ENCODE measurements around the gene DIO3. TPM values are rescaled to one million over a fixed set of nuclear protein-coding genes. Genes with fewer than 3 reads are reported as not detected.

DIO3 gene
- total and polyA plus RNA-seq, 2 of the 4 experiments (the other 2 are of a cell fraction) = not detected

- H3K18ac ChIP-seq (ENCODE audit: low read depth, low read length) = no peak overlapping the region
- H3K23ac ChIP-seq (ENCODE audit: low read depth, low read length) = no peak overlapping the region
- H3K27ac ChIP-seq (ENCODE audit: insufficient read depth, low read length) = no peak overlapping the region
- H3K9ac ChIP-seq (ENCODE audit: low read depth, low read length) = no peak overlapping the region
- no peak overlapping the region for H2AK5ac ChIP-seq (ENCODE audit: low read depth, low read length)
- no peaks in the 10 kb centered on the region for H3K4me1 ChIP-seq (ENCODE audit: control insufficient read depth, insufficient read depth, low read length)
- no peak overlapping the region for H3K14ac ChIP-seq (replicated peaks; ENCODE audit: low read depth, low read length)
- in situ Hi-C loops (cut with MboI; ENCODE audit: low sequenced_read_pairs) (no loop called here), dilution Hi-C loops (cut with HindIII; ENCODE audit: low sequenced_read_pairs, unreplicated experiment) (no loop called here), intact Hi-C loops (cut with micrococcal nuclease) (no loop called here)
- H2BK5ac ChIP-seq (ENCODE audit: low read depth, low read length, poor library complexity, severe bottlenecking) = no peak overlapping the region
- no TSS peak for BruUV-seq (replicated peaks)
- no peaks in the 10 kb centered on the region for H4K20me1 ChIP-seq (ENCODE audit: insufficient read depth, low read length)
- no peak overlapping the region for H3K4ac ChIP-seq (ENCODE audit: low read depth, low read length)
- POLR2A ChIA-PET (ENCODE audit: unreplicated experiment) = interaction anchor here (0.6 kb wide), 1 partner anchor 286 kb away, joined by 3 read pairs; no protein-coding TSS in a partner anchor
- H2AK9ac ChIP-seq (replicated peaks; ENCODE audit: low read depth, low read length, poor library complexity) = no peak overlapping the region
- H3K4me2 ChIP-seq (ENCODE audit: low read depth, low read length) = no peak overlapping the region
- H2BK15ac ChIP-seq (ENCODE audit: low read depth, low read length) = no peak overlapping the region
- no peaks in the 10 kb centered on the region for H3K36me3 ChIP-seq (ENCODE audit: control insufficient read depth, insufficient read depth, low read length)
- no peak overlapping the region for H4K5ac ChIP-seq (ENCODE audit: low read depth, low read length)
- no peak overlapping the region for H4K91ac ChIP-seq (ENCODE audit: insufficient read depth, low read depth, low read length)
- H3K9me3 ChIP-seq (ENCODE audit: control insufficient read depth, insufficient read depth, low read length) = no peaks in the 10 kb centered on the region
- no peaks in the 10 kb centered on the region for H3K9me1 ChIP-seq (ENCODE audit: insufficient read depth, low read length)
- no peak overlapping the region for H3K4me3 ChIP-seq (ENCODE audit: insufficient read depth, low read depth, low read length)
- H3K27me3 ChIP-seq (ENCODE audit: control insufficient read depth, insufficient read depth, low read length) = peaks cover 35% of the 10 kb centered on the region
- H4K8ac ChIP-seq (ENCODE audit: low read depth in 2 of 2, low read length in 2 of 2) = no peak overlapping the region
- no peak overlapping the region for H2AFZ ChIP-seq (replicated peaks; ENCODE audit: low read length, poor library complexity)
- H3K79me1 ChIP-seq (ENCODE audit: low read depth in 1 of 2, low read length in 2 of 2) = no peaks in the 10 kb centered on the region
- no CpG with 5 or more reads among the region's 4 CpGs for WGBS, 2 experiments (ENCODE audit: extremely low coverage in 2 of 2, insufficient read length in 1 of 2)
- no peak overlapping the region for H2BK120ac ChIP-seq (ENCODE audit: low read depth, low read length)
- H2BK20ac ChIP-seq (ENCODE audit: low read depth, low read length) = no peak overlapping the region
- TF ChIP-seq FOS (IDR thresholded peaks at IDR 0.05; ENCODE audit: low read depth, low read length) = no peak
- TF ChIP-seq MAZ (IDR thresholded peaks at IDR 0.05; ENCODE audit: borderline replicate concordance, low read depth, low read length) = no peak
- TF ChIP-seq POLR2A (IDR thresholded peaks at IDR 0.05; ENCODE audit: low read depth, low read length) = no peak
- no peak for TF ChIP-seq RCOR1 (IDR thresholded peaks at IDR 0.05; ENCODE audit: insufficient replicate concordance, low read length)
- TF ChIP-seq, protein P1, sequence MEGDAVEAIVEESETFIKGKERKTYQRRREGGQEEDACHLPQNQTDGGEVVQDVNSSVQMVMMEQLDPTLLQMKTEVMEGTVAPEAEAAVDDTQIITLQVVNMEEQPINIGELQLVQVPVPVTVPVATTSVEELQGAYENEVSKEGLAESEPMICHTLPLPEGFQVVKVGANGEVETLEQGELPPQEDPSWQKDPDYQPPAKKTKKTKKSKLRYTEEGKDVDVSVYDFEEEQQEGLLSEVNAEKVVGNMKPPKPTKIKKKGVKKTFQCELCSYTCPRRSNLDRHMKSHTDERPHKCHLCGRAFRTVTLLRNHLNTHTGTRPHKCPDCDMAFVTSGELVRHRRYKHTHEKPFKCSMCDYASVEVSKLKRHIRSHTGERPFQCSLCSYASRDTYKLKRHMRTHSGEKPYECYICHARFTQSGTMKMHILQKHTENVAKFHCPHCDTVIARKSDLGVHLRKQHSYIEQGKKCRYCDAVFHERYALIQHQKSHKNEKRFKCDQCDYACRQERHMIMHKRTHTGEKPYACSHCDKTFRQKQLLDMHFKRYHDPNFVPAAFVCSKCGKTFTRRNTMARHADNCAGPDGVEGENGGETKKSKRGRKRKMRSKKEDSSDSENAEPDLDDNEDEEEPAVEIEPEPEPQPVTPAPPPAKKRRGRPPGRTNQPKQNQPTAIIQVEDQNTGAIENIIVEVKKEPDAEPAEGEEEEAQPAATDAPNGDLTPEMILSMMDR (conservative IDR thresholded peaks at IDR 0.05; ENCODE audit: low read depth, low read length) = no peak
- TF ChIP-seq MAFK (IDR thresholded peaks at IDR 0.05; ENCODE audit: low read depth, low read length) = no peak
- no peak for TF ChIP-seq SMC3 (IDR thresholded peaks at IDR 0.05; ENCODE audit: low read depth, low read length)
- TF ChIP-seq, protein P2, sequence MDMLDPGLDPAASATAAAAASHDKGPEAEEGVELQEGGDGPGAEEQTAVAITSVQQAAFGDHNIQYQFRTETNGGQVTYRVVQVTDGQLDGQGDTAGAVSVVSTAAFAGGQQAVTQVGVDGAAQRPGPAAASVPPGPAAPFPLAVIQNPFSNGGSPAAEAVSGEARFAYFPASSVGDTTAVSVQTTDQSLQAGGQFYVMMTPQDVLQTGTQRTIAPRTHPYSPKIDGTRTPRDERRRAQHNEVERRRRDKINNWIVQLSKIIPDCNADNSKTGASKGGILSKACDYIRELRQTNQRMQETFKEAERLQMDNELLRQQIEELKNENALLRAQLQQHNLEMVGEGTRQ (IDR thresholded peaks at IDR 0.05; ENCODE audit: low read depth, low read length) = no peak
- TF ChIP-seq RAD21 (IDR thresholded peaks at IDR 0.05; ENCODE audit: low read length) = no peak
- no peak for TF ChIP-seq CHD1 (IDR thresholded peaks at IDR 0.05; ENCODE audit: low read depth, low read length)
- no peak for TF ChIP-seq MXI1 (IDR thresholded peaks at IDR 0.05; ENCODE audit: borderline replicate concordance, low read depth, low read length)
- no peak for TF ChIP-seq RFX5 (IDR thresholded peaks at IDR 0.05; ENCODE audit: low read depth, low read length)
- DNase-seq (no peak), ATAC-seq (ENCODE audit: low read depth) (no peak)
- CTCF ChIA-PET = no interaction called here
- H3K56ac ChIP-seq (ENCODE audit: extremely low read depth, insufficient read depth, low read length) = no peak overlapping the region
Observed at GRCh38 chr14:101575581-101575980, 14.3 kb downstream of the DIO3 start.

Data from IMR-90 (cell line).